ELF-1 (cell line): ENCODE results near the gene ABCC3.
A peak's percentile ranks its signal among the peaks of the same experiment; 100 is the strongest.

ENCODE experiments used
- DNase-seq: peaks from one replicate; pipeline ENCODE4 v3.0.0-alpha.2; 2016; ENCODE audit warnings: low read depth, low spot score

Gene ABCC3

DNA sequence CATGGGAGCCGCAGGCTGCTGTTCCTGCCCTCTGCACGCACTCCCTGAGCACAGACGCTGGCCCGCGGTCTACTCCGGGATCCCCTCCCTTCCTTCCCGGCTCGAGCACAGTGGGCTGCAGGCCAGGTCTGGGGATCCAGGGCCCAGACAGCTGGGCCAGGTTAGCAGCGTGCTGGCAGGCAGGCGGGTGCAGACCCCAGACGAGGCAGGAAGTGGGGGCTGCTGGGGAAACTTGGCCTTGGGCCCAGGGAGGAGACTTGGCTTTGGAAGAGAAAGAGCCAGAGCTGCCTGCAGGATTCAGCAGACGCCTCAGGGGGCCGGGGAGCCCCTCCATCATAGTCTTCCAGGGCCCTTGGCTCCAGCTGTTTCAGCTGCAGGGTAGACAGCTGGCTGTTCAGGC lies 30.2 kb upstream of the ABCC3 start:
- no peak for DNase-seq

- no peak for DNase-seq
Measured at GRCh38 chr17:50605429-50605828, 29.3 kb upstream of the ABCC3 start.

DNA sequence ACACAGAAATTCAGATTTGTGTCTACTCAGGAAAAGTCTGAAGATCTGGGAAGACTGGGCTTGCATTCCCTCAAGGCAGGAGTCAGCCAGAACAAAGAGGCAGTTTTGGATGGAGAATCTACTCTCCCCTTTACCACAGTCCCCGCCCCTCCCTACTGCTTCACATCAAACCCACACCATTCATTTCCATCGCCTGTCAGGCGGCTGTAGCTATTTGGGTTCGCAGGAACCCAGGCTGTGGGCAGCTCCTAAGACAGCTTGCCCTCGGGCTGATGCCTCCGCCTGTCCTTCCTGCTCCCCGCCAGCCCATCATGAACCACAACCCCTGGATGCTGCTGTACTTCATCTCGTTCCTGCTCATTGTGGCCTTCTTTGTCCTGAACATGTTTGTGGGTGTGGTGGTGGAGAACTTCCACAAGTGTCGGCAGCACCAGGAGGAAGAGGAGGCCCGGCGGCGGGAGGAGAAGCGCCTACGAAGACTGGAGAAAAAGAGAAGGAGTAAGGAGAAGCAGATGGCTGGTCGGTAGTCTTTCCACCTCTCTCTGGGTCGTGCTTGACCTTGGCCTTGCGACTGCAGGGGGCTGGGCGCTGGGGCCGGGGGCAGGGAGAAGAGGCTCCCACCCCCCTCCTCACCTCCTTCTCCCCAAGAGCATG lies 27.0 kb upstream of the ABCC3 start:
- DNase-seq = no peak

GRCh38 chr17:50608700-50609379 lies 25.8 kb upstream of the ABCC3 start:
- no peak for DNase-seq

GRCh38 chr17:50609380-50610074 lies 25.2 kb upstream of the ABCC3 start:
- DNase-seq = no peak

DNA sequence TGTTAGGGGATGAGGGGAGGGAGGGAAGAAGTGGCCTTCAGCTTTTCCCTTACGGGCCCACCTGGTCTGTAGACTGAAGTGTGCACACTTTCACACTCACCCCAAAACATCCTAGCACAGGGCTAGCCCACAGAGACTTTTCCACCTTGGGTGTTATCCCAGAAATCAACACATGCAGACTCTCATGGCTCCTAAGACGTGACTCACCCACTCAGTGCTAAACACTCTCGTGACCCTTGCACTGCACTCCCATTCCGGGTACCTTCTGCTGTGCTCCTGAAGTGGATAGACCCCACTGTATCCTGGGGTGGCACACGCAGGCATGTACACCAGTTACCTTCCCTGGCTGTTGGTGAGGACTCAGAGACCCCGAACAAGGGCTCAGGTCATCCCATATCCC lies 23.0 kb upstream of the ABCC3 start:
- DNase-seq = no peak

- no peak for DNase-seq
Measured at GRCh38 chr17:50612281-50612680, 22.4 kb upstream of the ABCC3 start.

GRCh38 chr17:50613007-50613992 lies 21.4 kb upstream of the ABCC3 start:
- no peak for DNase-seq

DNA sequence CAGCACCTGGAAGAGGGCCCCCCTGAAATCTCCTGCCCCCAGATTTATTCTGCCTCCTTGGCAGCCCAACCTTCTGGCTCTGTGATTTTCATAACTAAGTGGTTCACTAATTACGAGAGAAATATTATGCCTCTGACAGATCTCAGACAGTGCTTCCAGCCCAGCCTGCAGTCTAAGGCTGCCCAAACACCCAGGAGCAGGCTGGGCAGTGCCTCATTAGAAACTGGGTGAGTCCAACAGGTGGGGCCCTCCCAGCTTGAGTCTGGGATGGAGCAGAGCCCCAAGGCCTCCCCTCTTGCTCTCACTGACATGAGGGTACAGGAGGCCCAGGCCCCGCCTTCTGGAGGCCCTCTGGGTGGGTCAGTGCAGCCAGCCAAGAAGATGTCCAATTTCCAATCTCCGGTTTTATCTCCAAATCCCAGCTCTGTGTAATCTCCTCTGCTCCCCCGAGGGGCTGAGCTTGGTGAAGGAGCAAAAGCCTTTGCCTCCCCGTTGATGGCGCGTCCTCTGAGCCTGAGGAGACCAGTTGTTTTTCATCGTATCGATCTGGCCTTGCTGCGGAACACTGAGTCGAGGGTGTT lies 20.1 kb upstream of the ABCC3 start:
- no peak for DNase-seq

DNA sequence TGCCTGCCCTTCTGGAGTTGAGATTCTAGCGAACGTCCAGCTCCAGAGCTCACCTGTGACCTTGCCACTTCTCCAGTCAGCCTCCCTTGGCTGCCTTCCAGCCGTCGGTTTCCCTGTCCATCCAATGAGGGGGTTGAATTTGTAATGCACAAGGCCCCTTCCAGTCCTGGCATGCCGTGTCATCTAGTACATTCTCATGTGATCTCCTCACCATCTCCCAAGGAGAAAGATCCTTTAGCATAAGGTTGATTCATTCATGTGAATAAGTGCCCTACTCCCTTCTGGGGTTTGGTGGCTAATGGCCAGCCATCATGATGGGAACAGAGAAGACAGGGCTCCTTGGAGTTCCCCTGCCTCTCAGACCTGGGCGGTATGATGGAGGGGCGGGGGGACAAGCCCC lies 18.9 kb upstream of the ABCC3 start:
- DNase-seq = no peak

GRCh38 chr17:50618300-50618699 lies 16.4 kb upstream of the ABCC3 start:
- no peak for DNase-seq

DNA sequence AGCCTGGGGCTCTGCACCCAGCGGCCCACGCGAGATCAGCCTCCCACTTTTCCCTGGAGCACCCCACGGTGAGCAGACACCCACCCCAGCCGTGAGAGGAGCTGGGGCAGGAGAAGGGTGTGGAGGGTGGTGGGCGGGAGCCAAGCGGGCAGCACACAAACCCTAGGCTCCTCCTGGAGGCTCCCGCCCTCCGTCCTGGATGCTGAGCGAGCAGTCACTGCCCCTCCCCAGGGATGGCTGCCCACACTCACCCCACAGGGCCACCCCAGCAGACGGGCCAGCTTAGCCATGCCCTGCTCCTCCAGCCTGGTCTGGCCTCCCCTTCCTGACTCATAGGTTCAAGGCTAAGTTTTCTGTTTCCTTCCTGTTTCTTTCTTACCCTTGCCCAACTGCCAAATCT lies 15.7 kb upstream of the ABCC3 start:
- no peak for DNase-seq

GRCh38 chr17:50619489-50619888 lies 15.2 kb upstream of the ABCC3 start:
- no peak for DNase-seq

- DNase-seq = no peak
Measured at GRCh38 chr17:50620237-50620636, 14.4 kb upstream of the ABCC3 start.

DNA sequence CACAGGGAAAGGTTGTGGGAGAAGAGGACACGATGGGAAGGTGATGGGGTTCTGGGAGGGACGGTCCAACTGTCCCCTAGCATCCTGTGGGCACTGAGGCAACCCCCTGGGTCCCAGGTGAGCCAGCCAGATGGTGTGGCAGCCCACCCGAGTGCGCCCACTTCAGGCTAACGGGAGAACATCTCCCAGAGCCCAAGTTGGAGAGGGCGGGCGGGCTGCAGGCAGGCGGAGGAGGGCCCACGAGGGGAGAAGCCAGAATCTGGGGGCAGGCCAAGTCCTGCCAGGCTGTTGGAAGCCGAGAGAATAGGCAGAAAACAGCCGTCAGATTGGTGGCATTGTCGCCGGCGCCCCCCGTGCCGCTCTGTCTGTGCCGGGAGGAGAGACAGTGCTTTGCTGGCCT lies 13.8 kb upstream of the ABCC3 start:
- no peak for DNase-seq

DNA sequence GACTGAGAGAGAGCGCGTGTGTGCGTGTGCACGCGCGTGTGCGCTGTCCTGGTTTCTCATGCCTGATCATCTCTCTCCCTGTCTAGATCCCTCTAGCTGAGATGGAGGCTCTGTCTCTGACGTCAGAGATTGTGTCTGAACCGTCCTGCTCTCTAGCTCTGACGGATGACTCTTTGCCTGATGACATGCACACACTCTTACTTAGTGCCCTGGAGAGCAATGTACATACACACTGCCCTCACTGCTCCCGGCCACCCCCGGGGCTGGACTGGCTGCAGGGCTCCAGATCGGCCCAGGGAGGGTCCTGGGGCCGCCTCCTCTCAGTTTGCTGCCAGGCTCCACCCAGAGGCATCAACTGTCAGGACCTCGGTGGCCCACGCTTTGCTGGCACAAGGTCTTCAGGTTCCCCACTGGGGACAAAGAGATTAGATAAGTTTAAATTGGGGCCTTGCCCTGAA lies 13.1 kb upstream of the ABCC3 start:
- no peak for DNase-seq

DNA sequence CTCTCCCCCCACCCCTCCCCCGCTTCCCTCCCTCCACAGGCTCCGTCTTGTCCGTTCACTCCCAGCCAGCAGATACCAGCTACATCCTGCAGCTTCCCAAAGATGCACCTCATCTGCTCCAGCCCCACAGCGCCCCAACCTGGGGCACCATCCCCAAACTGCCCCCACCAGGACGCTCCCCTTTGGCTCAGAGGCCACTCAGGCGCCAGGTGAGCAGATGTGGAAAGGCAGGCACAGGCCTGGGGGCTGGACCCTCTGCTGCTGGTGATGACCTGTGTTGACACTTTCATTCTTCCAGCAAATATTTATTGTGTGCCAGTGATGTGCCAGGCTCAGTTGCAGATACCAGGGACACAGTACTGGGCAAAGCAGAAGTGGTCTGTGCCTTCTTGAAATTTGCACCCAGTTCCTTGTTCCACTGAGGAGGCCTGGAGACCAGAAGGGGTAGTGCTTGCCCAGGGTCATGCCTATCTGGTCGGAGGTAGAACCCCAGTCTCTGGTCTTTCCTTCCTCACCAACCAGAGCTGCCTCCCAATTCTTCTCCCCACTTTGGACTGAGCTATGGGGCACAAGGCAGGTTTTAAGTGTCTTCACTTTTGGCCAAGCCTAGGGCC lies 10.3 kb upstream of the ABCC3 start:
- DNase-seq = no peak

DNA sequence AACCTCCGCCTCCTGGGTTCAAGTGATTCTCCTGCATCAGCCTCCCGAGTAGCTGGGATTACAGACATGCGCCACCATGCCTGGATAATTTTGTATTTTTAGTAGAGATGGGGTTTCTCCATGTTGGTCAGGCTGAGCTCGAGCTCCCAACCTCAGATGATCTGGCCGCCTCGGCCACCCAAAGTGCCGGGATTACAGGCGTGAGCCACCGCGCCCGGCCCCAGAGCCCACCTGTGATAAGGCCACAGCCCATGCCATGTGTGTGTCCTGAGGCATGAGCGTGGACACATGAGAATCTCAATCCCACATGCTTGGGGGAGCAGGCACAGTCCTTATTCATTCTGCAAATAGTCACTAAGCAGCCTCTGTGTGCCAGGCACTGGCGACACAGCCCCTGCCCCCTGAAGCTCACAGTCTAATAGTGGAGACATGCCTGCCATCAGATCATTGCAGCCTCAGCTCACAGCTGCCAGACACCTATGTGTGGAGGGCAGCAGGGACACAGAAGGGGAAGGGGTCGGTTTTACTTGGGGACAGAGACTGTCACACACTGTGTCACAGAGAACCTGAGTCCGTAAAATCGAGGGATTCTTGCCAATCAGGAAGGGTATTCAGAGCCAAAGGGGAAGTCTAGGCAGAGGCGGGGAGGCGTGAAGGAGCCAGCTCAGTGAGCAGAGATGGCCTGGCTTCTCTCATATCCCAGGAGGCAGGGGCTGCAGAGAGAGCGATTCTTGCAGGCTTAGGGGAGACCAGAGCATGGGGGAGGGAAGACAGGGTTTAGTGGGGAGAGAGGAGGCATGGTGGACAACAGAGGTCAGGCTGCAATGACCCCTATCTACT lies 9.4 kb upstream of the ABCC3 start:
- no peak for DNase-seq

DNA sequence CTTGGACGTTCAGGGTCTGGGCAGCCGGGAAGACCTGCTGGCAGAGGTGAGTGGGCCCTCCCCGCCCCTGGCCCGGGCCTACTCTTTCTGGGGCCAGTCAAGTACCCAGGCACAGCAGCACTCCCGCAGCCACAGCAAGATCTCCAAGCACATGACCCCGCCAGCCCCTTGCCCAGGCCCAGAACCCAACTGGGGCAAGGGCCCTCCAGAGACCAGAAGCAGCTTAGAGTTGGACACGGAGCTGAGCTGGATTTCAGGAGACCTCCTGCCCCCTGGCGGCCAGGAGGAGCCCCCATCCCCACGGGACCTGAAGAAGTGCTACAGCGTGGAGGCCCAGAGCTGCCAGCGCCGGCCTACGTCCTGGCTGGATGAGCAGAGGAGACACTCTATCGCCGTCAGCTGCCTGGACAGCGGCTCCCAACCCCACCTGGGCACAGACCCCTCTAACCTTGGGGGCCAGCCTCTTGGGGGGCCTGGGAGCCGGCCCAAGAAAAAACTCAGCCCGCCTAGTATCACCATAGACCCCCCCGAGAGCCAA lies 8.6 kb upstream of the ABCC3 start:
- DNase-seq = peak; percentile 94
